Measurements from ENCODE around the gene MAT2A. TPM values are rescaled to one million over a fixed set of nuclear protein-coding genes. Genes with fewer than 3 reads are reported as not detected.

MAT2A gene
- 100 to 1,000 TPM; 276 to 282 TPM for total RNA-seq

GRCh38 chr2:85538507-85539360 lies at the start of gene MAT2A:
Gene MAT2A (plus strand): TSS chr2:85539168. CDS start chr2:85539288, 120 bp downstream.
- Mint-ChIP-seq H3K4me3 (peak within 1 kb of the TSS; percentile 99), H3K27me3 (no peaks in the 10 kb centered on the region), H3K27ac (peak within 1 kb of the TSS; percentile 99), H3K36me3 (ENCODE audit: low read depth) (peaks cover 53% of the 10 kb centered on the region), H3K4me1 (ENCODE audit: low read depth) (peaks cover 41% of the 10 kb centered on the region), H3K9me3 (no peaks in the 10 kb centered on the region)
- DNase-seq, result peak; percentile 91
- peak; percentile 86 for ATAC-seq
- ChIA-PET CTCF (interaction anchor here (0.8 to 6.3 kb wide), 6 partner anchors 12 to 220 kb away, joined by 3 to 58 read pairs (median 4); partner anchors contain the start of gene SH2D6), POLR2A (interaction anchor here (0.6 to 17.6 kb wide), 35 partner anchors 9 to 359 kb away, joined by 3 to 467 read pairs (median 5); partner anchors contain the start of genes C2orf68, CAPG, ELMOD3 and GGCX)
- intact Hi-C loops (cut with micrococcal nuclease), result no loop called here
- peak; percentile 65 for TF ChIP-seq CTCF (IDR thresholded peaks at IDR 0.05)

GRCh38 chr2:85490861-85491755 lies 47.9 kb upstream of the MAT2A start:
- ATAC-seq (no peak), DNase-seq (no peak)
- H3K27ac Mint-ChIP-seq, result no peak overlapping the region
- peaks cover 2% of the 10 kb centered on the region for H3K9me3 Mint-ChIP-seq
- TF ChIP-seq CTCF (IDR thresholded peaks at IDR 0.05), result no peak
- H3K36me3 Mint-ChIP-seq (ENCODE audit: low read depth), result no peaks in the 10 kb centered on the region
- ChIA-PET POLR2A (no interaction called here), CTCF (interaction anchor here (0.5 to 0.7 kb wide), 2 partner anchors 337 to 356 kb away, joined by 3 read pairs; no protein-coding TSS in a partner anchor)
- H3K4me3 Mint-ChIP-seq, result no peak overlapping the region
- intact Hi-C loops (cut with micrococcal nuclease), result no loop called here
- H3K4me1 Mint-ChIP-seq (ENCODE audit: low read depth), result no peaks in the 10 kb centered on the region
- H3K27me3 Mint-ChIP-seq, result no peaks in the 10 kb centered on the region

GRCh38 chr2:85496436-85496835 lies 42.5 kb upstream of the MAT2A start:
- CTCF ChIA-PET, result no interaction called here
- Mint-ChIP-seq H3K4me3 (no peak overlapping the region), H3K4me1 (ENCODE audit: low read depth) (no peaks in the 10 kb centered on the region)

GRCh38 chr2:85497944-85498630 lies 40.9 kb upstream of the MAT2A start:
- no peaks in the 10 kb centered on the region for H3K36me3 Mint-ChIP-seq (ENCODE audit: low read depth)
- H3K4me1 Mint-ChIP-seq (ENCODE audit: low read depth), result no peaks in the 10 kb centered on the region
- CTCF ChIA-PET, result no interaction called here
- TF ChIP-seq CTCF (IDR thresholded peaks at IDR 0.05), result no peak
- ATAC-seq, result no peak
- H3K9me3 Mint-ChIP-seq, result no peaks in the 10 kb centered on the region
- intact Hi-C loops (cut with micrococcal nuclease), result no loop called here
- H3K27me3 Mint-ChIP-seq, result no peaks in the 10 kb centered on the region
- DNase-seq, result no peak
- POLR2A ChIA-PET, result no interaction called here
- H3K27ac Mint-ChIP-seq, result no peak overlapping the region
- H3K4me3 Mint-ChIP-seq, result no peak overlapping the region

More at GRCh38 chr2:85496436-85496835, 42.5 kb upstream of the MAT2A start:
- H3K9me3 Mint-ChIP-seq, result no peaks in the 10 kb centered on the region
- no peak for DNase-seq
- POLR2A ChIA-PET, result no interaction called here
- no peak for TF ChIP-seq CTCF (IDR thresholded peaks at IDR 0.05)
- H3K36me3 Mint-ChIP-seq (ENCODE audit: low read depth), result no peaks in the 10 kb centered on the region
- intact Hi-C loops (cut with micrococcal nuclease), result no loop called here
- ATAC-seq, result no peak
- H3K27ac Mint-ChIP-seq, result no peak overlapping the region
- no peaks in the 10 kb centered on the region for H3K27me3 Mint-ChIP-seq
